Activated CD8-positive, alpha-beta memory T cell treated with anti-CD3 and anti-CD28 coated beads for 1 hour (primary cell): ENCODE measurements around the gene CENPVL3.
"Not testable (repeated sequence)": the region's sequence is repeated elsewhere in the genome, so short reads cannot be mapped to it uniquely, and the experiment has no call there.

ENCODE experiments used
- DNase-seq, 2 donors: peaks; one replicate each; pipeline ENCODE4 v3.0.0-alpha.2; 2020; ENCODE audit warnings: low read depth in 1 of 2; ENCODE audit errors: extremely low read depth in 1 of 2

CENPVL3 gene

DNA sequence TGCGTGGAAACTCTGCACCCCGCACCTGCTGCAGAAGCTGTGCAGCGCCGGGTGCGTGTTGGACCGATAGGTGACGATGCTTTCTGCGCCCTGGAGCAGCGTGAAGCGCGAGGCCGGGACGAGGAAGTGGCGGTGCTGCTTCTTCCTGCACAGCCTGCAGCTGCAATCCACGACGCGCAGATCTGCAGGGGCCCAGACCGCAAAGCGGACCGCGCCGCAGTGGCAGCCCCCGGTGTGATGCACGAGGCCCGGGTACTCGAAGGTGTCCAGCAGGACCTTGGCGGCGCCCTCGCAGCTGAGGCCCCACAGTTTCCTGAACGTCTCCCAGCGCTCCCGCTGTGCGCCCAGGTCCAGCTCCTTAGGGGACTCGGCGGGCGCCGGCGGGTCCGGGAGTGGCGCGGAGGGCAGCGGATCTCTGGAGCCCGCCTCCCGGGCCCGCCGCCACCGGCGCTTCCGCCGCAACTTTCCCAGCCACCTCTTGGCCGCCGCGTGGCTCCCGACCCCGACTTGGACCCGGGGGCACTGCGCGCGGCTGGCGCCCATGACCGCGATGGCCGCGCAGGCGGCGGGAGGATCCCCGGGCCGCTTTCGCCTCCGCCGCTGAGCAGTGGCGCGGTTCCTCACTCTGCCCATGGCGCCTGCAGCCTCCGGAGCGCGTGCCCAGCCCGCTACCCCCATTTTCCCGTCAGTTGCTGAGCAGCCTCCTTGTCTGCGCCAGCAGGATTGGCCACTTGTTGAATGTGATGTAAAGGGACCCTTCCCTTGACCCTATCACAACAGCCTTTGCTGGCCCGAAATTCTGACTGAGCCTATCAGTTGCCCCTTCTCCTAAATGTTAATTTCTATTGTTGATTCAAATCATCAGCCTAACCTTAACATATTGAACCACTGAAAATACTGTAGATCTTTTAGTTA, at the start of gene CENPVL3:
CENPVL3 (minus strand) TSS at position 672 of the 915 bp plus-strand sequence; CDS start at position 633, 39 bp downstream.
- DNase-seq: not testable (repeated sequence)

DNA sequence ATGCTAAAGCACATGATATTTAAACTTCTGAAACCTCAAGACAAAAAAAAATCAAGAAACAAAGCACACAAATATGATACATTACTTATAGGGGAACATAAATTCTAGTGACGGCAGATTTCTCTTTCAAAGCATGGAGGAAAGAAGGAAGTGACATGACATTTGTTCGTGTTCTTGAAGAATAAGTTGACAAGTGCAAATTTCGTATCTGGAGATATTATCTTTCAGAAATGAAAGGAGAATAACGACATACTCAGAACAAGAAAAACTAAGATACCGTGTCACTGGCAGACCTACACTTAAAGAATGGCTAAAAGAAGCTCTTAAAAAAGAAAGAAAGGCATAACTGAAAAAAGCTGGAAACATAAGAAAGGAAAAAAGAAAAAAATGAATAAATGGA, 47.3 kb upstream of the CENPVL3 start:
- no peak for DNase-seq

- DNase-seq: no peak
Observed at GRCh38 chrX:51643377-51643776, 24.7 kb upstream of the CENPVL3 start.

- DNase-seq: no peak
Observed at GRCh38 chrX:51641421-51642021, 22.8 kb upstream of the CENPVL3 start.

DNA sequence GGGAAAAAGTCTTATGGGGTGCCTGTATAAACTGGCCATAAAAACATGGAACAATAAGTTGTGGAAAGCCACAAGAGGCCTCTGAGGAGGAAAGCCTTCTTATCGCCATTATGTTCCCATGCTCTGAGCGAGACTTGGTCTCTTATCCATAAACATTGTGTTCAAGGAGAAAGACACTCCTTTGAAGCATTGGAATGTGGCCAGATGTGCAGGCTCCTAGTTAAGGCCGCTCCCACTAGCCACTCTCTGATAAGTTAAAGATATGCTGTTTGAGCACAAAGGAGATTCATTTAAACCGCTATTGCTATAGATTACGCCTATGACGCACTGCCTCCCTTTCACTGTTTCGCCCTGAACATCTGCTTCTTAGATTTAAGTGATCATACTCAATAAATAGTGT, 17.8 kb upstream of the CENPVL3 start:
- not testable (repeated sequence) for DNase-seq

DNA sequence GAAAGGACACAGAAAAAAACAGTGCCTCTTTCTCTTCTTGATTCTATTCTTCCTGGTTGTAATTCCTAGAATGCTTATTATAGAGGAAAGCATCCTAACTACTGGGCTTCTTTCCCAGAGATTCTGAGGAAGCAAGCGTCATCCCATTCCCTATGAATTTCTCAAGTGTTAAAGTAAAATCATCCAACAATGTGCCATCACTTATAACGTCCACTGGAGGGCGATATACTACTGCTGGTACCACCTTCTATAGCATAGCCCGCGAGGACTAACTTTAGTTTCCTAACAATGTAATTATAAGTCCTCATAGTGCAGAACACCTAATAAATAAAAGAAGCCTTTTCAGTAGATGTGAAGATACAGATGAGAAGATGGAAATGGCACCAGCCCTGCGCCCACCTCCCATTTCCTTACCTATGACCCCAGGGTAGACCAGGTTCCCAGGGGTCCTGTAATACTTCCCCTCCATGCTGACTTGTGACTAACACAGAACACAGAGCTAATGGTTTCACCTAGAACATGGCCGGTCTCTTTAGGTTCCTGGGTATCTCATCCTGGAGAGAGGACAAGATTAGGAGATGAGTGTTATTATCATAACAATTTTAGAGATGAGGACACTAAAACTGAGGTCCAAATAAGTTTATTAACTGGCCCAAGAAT, 4.2 kb downstream of the CENPVL3 start:
- no peak for DNase-seq

- no peak for DNase-seq
Observed at GRCh38 chrX:51608766-51609165, 9.9 kb downstream of the CENPVL3 start.

GRCh38 chrX:51608126-51608525, 10.6 kb downstream of the CENPVL3 start:
- no peak for DNase-seq

DNA sequence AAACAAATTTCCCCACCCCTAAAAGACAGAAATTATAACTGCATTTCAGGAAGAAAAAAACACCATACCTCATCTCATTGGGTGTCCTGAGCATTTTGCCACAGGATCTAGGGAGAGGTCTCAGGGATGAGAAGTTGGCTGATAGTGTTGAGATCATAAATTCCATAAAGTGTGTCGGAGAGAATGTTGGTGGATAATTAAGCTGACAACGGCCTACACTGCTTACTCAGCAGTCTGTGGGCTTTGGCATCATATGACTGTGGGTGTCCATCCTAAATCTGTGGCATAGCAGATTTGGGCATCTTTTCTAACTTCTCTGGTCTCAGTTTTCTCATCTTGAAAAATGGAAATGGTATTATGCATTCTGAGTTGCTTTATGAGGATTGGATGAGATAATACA, 12.3 kb downstream of the CENPVL3 start:
- no peak for DNase-seq

DNA sequence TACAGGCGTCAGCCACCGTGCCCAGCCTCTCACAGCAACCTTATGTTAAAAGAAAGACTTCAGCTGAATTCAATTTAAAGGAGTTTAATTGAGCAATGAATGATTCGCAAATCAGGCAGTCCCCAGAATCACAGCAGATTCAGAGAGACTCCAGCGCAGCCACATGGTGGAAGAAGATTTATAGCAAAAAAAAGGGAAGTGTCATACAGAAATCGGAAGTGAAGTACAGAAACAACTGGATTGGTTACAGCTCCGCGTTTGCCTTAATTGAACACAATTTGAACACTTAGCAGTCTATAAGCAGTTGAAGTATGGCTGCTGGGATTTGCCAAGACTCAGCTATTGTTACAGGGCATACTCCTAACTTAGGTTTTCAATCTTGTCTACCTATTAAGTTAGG, 19.8 kb downstream of the CENPVL3 start:
- DNase-seq: no peak

DNA sequence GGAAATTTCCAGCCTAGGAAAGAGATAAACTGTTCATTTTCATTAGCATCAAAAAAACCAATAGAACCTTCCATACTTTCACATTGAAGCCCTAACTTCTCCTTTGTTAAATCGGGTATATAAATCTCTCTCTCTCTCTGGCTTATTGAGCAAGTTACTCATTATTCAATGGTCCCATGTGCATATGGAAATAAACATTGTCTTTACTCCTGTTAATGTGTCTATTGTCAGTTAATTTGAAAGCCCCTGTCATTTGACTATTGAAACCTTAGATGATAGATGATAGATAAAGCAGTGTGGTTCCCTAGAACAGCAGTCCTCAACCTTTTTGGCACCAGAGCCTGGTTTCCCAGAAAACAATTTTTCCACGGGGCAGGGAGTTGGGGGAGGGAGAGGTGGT, 46.8 kb downstream of the CENPVL3 start:
- no peak for DNase-seq

- no peak for DNase-seq
Observed at GRCh38 chrX:51569561-51569960, 49.2 kb downstream of the CENPVL3 start.

- no peak for DNase-seq
Observed at GRCh38 chrX:51568586-51568985, 50.1 kb downstream of the CENPVL3 start.
